ENCODE data around the gene LSM14A. TPM values are rescaled to one million over a fixed set of nuclear protein-coding genes. Genes with fewer than 3 reads are reported as not detected.

The LSM14A gene
- total RNA-seq, 1 experiment from 2014 or later, result 199 TPM

GRCh38 chr19:34154401-34154800 is 17.9 kb upstream of the LSM14A start:
- Histone ChIP-seq H3K9ac (ENCODE audit: extremely low read depth, insufficient read length, low read length) (no peak overlapping the region), H2AK5ac (ENCODE audit: insufficient read length, low read length) (no peak overlapping the region), H3K4ac (ENCODE audit: low read depth, low read length) (no peak overlapping the region), H4K91ac (ENCODE audit: insufficient read length, low read depth, low read length) (no peak overlapping the region), H2BK12ac (ENCODE audit: insufficient read length, low read depth, low read length) (no peak overlapping the region), H3K9me3 (ENCODE audit: control insufficient read depth, low read depth, low read length) (no peaks in the 10 kb centered on the region), H4K5ac (ENCODE audit: insufficient read length, low read depth, low read length) (no peak overlapping the region), H4K8ac (replicated peaks; ENCODE audit: insufficient read length, low read depth, low read length) (no peak overlapping the region), H3K23ac (ENCODE audit: insufficient read length, low read depth, low read length) (no peak overlapping the region), H3K79me2 (ENCODE audit: insufficient read depth, low read length) (no peaks in the 10 kb centered on the region), H3K56ac (ENCODE audit: insufficient read length, low read depth, low read length) (no peak overlapping the region), H3K27ac (ENCODE audit: insufficient read length, low read depth, low read length) (no peak overlapping the region), H2BK20ac (ENCODE audit: low read depth, low read length, poor library complexity, severe bottlenecking) (no peak overlapping the region), H2AFZ (ENCODE audit: low read length) (no peak overlapping the region), H3T11ph (ENCODE audit: low read length) (no peak overlapping the region), H3K4me1 (ENCODE audit: insufficient read depth, low read length) (no peaks in the 10 kb centered on the region), H2BK120ac (ENCODE audit: low read depth, low read length, poor library complexity, severe bottlenecking) (no peak overlapping the region), H3K79me1 (ENCODE audit: insufficient read depth, low read depth, low read length, poor library complexity, severe bottlenecking) (no peaks in the 10 kb centered on the region), H4K20me1 (ENCODE audit: control insufficient read depth, insufficient read depth, insufficient read length) (no peaks in the 10 kb centered on the region), H2BK15ac (ENCODE audit: low read depth, low read length) (no peak overlapping the region), H3K27me3 (ENCODE audit: insufficient read depth, low read length) (no peaks in the 10 kb centered on the region), H3K14ac (ENCODE audit: insufficient read depth, low read length) (no peak overlapping the region), H3K18ac (ENCODE audit: insufficient read length, low read depth, low read length) (no peak overlapping the region), H3K23me2 (ENCODE audit: insufficient read length, low read depth, low read length, poor library complexity, severe bottlenecking) (no peaks in the 10 kb centered on the region), H3K4me2 (ENCODE audit: insufficient read depth, insufficient read length, low read length) (no peak overlapping the region), H2BK5ac (ENCODE audit: insufficient read length, low read length) (no peak overlapping the region)
- Mint-ChIP-seq H3K27me3 (ENCODE audit: low read depth) (no peaks in the 10 kb centered on the region; the same call in 1 of the 2 replicates), H3K4me1 (no peaks in the 10 kb centered on the region; a peak in 1 of 4 replicates), H3K4me3 (no peak overlapping the region), H3K27ac (no peak overlapping the region), H3K36me3 (ENCODE audit: insufficient read depth in 1 of 3, low read depth in 3 of 3) (no peaks in the 10 kb centered on the region), H3K9me3 (no peaks in the 10 kb centered on the region; a peak in 1 of 5 replicates)
- TF ChIP-seq CTCF (conservative IDR thresholded peaks at IDR 0.05), result no peak
- DNase-seq, result no peak
- no CpG with 5 or more reads among the region's 2 CpGs for WGBS (ENCODE audit: extremely low coverage, insufficient read length, low lambda C conversion rate)

All from H9 (cell line).